ENCODE data around the gene USO1. TPM values are rescaled to one million over a fixed set of nuclear protein-coding genes. Genes with fewer than 3 reads are reported as not detected.

Gene USO1
- total and polyA plus RNA-seq, 2 of the 8 experiments (the other 6 are each of a cell fraction or from before 2014, with no cell fraction given): 57.3 to 198 TPM

DNA sequence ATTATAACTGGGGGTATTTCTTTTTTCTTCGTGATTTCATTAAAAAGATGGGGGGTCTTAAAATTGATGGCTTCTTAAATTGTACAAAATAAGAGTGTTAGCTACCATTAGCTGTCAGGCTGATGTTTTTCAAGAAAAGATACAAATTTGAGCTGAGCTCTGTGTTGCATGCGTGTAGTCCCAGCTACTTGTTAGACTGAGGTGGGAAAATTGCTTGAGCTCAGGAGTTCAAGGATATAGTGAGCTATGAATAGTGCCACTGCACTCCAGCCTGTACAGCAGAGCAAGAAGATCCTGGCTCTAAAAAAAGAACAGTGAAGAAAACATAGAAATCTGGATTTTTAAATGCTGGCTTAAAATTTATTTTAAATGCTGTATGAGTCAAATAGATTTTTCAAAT, 13.0 kb downstream of the USO1 start:
- Histone ChIP-seq H3K56ac (replicated peaks; ENCODE audit: insufficient read length, low read depth, low read length) (no peak overlapping the region), H3K9ac (replicated peaks in 1 of 4; ENCODE audit: extremely low read depth in 1 of 4, low read depth in 3 of 4, low read length in 3 of 4) (no peak overlapping the region), H2BK12ac (ENCODE audit: low read depth, low read length) (no peak overlapping the region), H2AK5ac (ENCODE audit: low read depth, low read length) (no peak overlapping the region), H3K9me3 (ENCODE audit: insufficient read depth in 2 of 2, low read depth in 1 of 2, low read length in 1 of 2) (no peaks in the 10 kb centered on the region), H3K27me3 (replicated peaks in 1 of 4; ENCODE audit: control insufficient read depth in 3 of 4, extremely low read depth in 1 of 4, insufficient read depth in 3 of 4, low read length in 3 of 4) (no peaks in the 10 kb centered on the region), H3K27ac (ENCODE audit: low read depth, low read length) (no peak overlapping the region), H3K4me3 (ENCODE audit: extremely low read depth in 1 of 4, insufficient read depth in 2 of 4, low read depth in 3 of 4, low read length in 4 of 4) (no peak overlapping the region), H2BK20ac (ENCODE audit: low read length) (no peak overlapping the region), H2BK120ac (replicated peaks; ENCODE audit: low read depth, low read length) (no peak overlapping the region), H3K79me1 (ENCODE audit: low read depth, low read length) (no peaks in the 10 kb centered on the region; the same call in 1 of the 2 replicates), H3K23me2 (ENCODE audit: low read depth, low read length) (no peaks in the 10 kb centered on the region), H3K23ac (ENCODE audit: insufficient read length) (no peak overlapping the region), H4K8ac (ENCODE audit: extremely low read depth, insufficient read depth, low read length) (no peak overlapping the region), H3K4me2 (ENCODE audit: insufficient read depth in 1 of 2, low read depth in 2 of 2, low read length in 2 of 2) (no peak overlapping the region), H3K4me1 (replicated peaks in 1 of 4; ENCODE audit: control insufficient read depth in 3 of 4, insufficient read depth in 4 of 4, low read length in 3 of 4) (no peaks in the 10 kb centered on the region), H2BK15ac (ENCODE audit: low read length) (no peak overlapping the region), H4K5ac (ENCODE audit: insufficient read length, low read depth, low read length) (no peak overlapping the region), H3K36me3 (ENCODE audit: control insufficient read depth in 2 of 4, insufficient read depth in 4 of 4, low read length in 3 of 4) (peaks cover 0 to 15% (median 2%) of the 10 kb centered on the region in 4 experiments; a peak in 2 of 8 replicates), H4K20me1 (replicated peaks in 1 of 2; ENCODE audit: control insufficient read depth in 1 of 2, insufficient read depth in 2 of 2, low read length in 2 of 2) (peaks cover 5 to 6% of the 10 kb centered on the region in 2 experiments), H2AFZ (ENCODE audit: low read length) (no peak overlapping the region), H3K4ac (replicated peaks; ENCODE audit: insufficient read length, low read depth, low read length) (no peak overlapping the region), H3K79me2 (ENCODE audit: control insufficient read depth in 1 of 2, insufficient read depth in 2 of 2, low read length in 2 of 2) (peaks cover 5 to 88% of the 10 kb centered on the region in 2 experiments; a peak in 3 of 4 replicates), H3K18ac (ENCODE audit: extremely low read depth, low read length) (no peak overlapping the region), H4K91ac (replicated peaks; ENCODE audit: insufficient read length, low read length) (no peak overlapping the region), H2BK5ac (ENCODE audit: low read depth, low read length) (no peak overlapping the region), H3K14ac (ENCODE audit: insufficient read length) (no peak overlapping the region)
- no peak for FAIRE-seq
- WGBS, 2 experiments (ENCODE audit: extremely low coverage in 1 of 2, insufficient coverage in 1 of 2, insufficient read length in 1 of 2, insufficient replicate concordance in 2 of 2, low coverage in 1 of 2, low lambda C conversion rate in 2 of 2, missing lambda C conversion rate in 1 of 2): 95% methylated on average over 2 of the region's 2 CpGs; no CpG with 5 or more reads in 1 of the 2 experiments
- CTCF ChIA-PET (ENCODE audit: partially characterized antibody): interaction anchor here (0.7 to 0.8 kb wide), 2 partner anchors 8 to 110 kb away, joined by 3 read pairs; no protein-coding TSS in a partner anchor
- TF ChIP-seq RXRA (IDR thresholded peaks at IDR 0.05; ENCODE audit: insufficient read depth, low read depth, low read length): no peak
- no peak for TF ChIP-seq EP300 (IDR thresholded peaks at IDR 0.05; ENCODE audit: borderline replicate concordance in 1 of 2, low read depth in 2 of 2, low read length in 2 of 2)
- no peak for TF ChIP-seq SP2 (IDR thresholded peaks at IDR 0.05; ENCODE audit: low read length)
- no peak for TF ChIP-seq NANOG (IDR thresholded peaks at IDR 0.05; ENCODE audit: insufficient read depth, low read depth, low read length, poor library complexity, severe bottlenecking)
- no peak for TF ChIP-seq KDM5A (IDR thresholded peaks at IDR 0.05; ENCODE audit: low read length)
- no peak for TF ChIP-seq CEBPB (IDR thresholded peaks at IDR 0.05; ENCODE audit: low read depth, low read length)
- TF ChIP-seq TAF7 (optimal IDR thresholded peaks at IDR 0.05; ENCODE audit: borderline replicate concordance, low read depth, low read length): no peak
- no peak for TF ChIP-seq GABPA (IDR thresholded peaks at IDR 0.05; ENCODE audit: borderline replicate concordance, insufficient read depth, low read length)
- TF ChIP-seq, protein P1, sequence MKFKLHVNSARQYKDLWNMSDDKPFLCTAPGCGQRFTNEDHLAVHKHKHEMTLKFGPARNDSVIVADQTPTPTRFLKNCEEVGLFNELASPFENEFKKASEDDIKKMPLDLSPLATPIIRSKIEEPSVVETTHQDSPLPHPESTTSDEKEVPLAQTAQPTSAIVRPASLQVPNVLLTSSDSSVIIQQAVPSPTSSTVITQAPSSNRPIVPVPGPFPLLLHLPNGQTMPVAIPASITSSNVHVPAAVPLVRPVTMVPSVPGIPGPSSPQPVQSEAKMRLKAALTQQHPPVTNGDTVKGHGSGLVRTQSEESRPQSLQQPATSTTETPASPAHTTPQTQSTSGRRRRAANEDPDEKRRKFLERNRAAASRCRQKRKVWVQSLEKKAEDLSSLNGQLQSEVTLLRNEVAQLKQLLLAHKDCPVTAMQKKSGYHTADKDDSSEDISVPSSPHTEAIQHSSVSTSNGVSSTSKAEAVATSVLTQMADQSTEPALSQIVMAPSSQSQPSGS (IDR thresholded peaks at IDR 0.05; ENCODE audit: low read length): no peak
- POLR2A ChIA-PET (ENCODE audit: partially characterized antibody): interaction anchor here (2.6 kb wide), 1 partner anchor 13 kb away, joined by 16 read pairs; the partner anchor contains the start of gene USO1
- DNase-seq (ENCODE audit: low read depth in 1 of 2, low spot score in 2 of 2): no peak
